GM10266 (cell line): ENCODE data around the gene DLST.

Experiments
- DNase-seq: peaks from one replicate; pipeline ENCODE4 v3.0.0; 2012; ENCODE audit errors: extremely low spot score
- TF ChIP-seq, protein P1 (sequence below): IDR thresholded peaks from 2 replicates; pipeline ENCODE4 v1.5.1; 2012; ENCODE audit warnings: mild to moderate bottlenecking, low read depth; ENCODE audit not compliant: control insufficient read depth, insufficient read depth; ENCODE audit errors: missing control alignments

Gene DLST

DNA sequence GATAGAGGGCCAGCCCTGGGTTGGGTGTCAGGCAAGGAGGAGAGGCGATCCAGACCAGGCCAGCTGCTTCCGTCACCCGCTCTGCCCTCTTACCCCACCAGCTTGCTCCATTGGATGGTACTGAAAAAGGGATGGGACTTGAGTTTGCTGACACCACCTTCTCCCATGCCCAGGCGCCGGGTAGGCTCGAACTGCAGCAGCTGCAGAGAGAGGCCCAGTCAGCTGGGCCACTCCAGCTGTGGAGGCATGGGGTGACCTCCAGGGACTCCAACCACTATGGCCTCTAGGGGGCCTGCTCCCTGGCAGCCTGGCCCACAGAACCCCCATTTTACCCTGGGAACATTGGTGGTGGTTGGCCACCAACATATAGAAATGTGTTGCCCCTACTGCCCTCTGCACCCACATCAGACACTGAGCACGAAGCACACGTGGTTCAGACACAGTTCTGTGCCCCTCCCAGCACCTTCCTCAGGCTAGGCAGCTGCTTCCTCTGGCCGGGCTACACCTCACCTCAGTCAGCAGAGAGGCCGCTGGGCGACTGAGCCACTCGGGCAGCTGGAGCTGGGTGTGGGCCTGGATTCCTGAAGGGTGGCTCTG is 25.3 kb downstream of the DLST start:
- TF ChIP-seq, protein P1, sequence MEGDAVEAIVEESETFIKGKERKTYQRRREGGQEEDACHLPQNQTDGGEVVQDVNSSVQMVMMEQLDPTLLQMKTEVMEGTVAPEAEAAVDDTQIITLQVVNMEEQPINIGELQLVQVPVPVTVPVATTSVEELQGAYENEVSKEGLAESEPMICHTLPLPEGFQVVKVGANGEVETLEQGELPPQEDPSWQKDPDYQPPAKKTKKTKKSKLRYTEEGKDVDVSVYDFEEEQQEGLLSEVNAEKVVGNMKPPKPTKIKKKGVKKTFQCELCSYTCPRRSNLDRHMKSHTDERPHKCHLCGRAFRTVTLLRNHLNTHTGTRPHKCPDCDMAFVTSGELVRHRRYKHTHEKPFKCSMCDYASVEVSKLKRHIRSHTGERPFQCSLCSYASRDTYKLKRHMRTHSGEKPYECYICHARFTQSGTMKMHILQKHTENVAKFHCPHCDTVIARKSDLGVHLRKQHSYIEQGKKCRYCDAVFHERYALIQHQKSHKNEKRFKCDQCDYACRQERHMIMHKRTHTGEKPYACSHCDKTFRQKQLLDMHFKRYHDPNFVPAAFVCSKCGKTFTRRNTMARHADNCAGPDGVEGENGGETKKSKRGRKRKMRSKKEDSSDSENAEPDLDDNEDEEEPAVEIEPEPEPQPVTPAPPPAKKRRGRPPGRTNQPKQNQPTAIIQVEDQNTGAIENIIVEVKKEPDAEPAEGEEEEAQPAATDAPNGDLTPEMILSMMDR: no peak
- no peak for DNase-seq

DNA sequence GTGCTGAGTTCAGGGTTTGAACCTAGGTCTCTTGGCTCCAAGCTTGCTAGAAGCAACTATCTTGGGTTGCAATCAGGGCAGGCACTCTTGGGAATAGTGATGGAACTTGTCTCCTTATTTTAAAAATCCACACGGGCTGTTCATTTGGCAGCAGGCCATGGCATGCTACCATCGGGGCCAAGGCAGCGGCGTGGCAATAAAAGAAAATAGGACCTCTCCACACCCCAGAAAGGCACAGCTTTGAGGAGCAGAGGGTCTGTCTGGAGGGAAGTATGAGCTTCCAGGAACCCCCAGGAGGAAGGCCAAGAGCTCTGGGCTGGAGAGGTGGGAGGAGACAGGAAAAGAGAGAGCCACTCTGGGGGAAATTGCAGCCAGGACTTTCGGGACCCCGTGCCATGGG is 26.0 kb downstream of the DLST start:
- TF ChIP-seq, protein P1: no peak

DNA sequence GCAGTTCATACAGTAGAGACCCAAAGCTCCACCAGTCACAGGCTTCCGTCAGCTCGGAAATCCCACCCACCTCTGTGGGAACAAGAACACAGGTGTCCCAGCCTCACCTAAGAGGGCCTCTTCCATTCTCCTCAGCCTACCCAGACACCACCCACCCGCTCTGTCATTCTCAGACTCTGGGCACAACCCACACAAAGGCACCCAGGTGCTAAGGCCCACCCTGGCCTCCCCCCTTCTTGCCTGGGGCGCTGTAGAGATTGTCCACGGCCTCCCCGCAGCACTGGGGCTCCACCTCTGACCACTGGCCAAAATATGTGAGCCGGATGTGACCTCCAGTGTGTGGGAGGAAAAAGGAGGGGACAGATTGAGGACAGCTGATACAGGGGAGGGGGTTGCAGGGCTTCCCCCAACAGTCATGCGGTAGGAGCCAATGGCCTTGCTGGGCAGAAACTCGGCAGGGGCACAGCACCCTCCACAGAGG is 27.2 kb downstream of the DLST start:
- TF ChIP-seq, protein P1: no peak
- no peak for DNase-seq

More for the DNA sequence above, 26.0 kb downstream of the DLST start:
- no peak for DNase-seq

DNA sequence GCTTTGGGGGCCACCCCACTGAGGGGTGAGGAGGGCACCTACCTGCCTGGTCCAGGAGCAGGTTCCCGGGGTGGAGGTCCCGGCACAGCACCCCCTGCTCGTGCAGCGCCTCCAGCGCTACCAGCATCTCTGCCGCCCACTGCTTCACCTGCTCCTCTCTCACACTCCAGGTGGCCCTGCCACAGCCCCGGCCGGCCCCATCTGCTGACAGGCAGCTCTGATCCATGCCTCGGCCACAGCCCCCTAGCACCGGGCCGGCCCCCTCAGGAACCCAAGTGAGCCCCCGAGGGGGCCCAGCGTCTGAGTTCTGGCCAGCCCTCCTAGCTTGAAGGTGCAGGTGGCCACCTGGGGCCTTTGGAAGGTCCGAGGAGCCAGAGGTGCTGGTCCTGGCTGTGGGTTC is 27.8 kb downstream of the DLST start:
- TF ChIP-seq, protein P1: no peak
- no peak for DNase-seq

DNA sequence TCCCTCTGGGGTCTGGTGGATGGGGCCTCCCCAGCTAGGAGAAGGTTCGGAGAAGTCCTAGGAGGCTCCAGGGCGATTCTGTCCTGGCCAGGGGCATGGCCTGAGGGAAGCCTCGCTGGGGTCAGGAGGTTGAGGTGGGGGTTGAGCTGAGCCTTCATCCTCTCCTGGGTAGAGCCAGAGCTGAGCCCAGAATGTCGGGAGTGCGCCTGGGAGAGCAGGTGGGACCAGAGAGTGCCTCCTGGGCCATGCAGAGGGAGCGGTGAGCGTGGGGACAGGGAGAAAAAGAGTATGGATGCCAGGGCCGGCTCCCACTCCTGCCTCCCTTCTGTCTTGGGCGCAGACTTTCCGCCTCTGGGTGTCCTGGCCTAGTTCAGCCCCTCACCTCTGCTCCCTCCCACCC is 28.2 kb downstream of the DLST start:
- no peak for DNase-seq
- TF ChIP-seq, protein P1: no peak

DNA sequence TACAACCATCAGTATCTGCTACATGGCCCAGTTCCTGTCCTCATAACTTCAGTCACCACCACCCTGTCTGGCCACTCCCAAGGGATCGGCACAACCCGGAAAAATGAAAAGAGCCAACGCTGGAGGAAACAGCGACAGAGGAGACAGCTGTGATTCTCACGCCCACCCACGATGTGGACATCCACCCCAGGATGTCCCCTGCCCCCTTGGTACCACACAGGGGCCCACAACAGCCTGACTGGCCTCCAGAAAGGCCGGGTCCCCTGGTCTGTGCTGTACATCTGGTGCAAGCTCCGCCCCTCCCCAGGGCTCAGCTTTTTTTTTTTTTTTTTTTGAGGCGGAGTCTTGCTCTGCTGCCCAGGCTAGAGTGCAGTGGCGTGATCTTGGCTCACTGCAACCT is 28.8 kb downstream of the DLST start:
- TF ChIP-seq, protein P1: no peak
- no peak for DNase-seq

DNA sequence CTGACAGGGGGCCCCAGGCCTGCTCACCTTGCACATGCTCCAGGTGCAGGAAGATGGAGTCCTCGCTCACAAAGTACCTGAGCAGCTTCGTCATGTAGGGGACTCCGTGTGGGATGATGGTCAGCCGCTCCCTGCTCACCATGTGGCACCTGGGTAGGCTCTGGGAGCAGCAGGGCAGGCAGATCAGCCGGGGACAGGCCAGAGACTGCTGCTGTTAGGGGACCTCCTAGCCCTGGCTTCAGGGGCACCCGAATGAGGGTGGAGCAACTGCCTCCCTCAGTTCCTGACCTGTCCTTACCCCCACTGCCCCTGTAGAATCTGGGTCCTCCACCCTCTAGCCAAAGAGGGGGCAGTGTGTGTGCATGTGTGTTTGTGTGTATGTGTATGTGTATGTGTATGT is 29.5 kb downstream of the DLST start:
- DNase-seq: no peak
- TF ChIP-seq, protein P1: no peak
